ENCODE measurements around the gene KLHL12. TPM values are rescaled to one million over a fixed set of nuclear protein-coding genes. Genes with fewer than 3 reads are reported as not detected.

Gene KLHL12
- total and polyA plus RNA-seq, 10 of the 15 experiments (the other 5 are each of a cell fraction or from before 2014, with no cell fraction given): 16.0 to 53.8 (median 30.3) TPM

- DNase-seq (ENCODE audit: low read depth, low spot score) (no peak), ATAC-seq (no peak), FAIRE-seq (no peak)
- WGBS (ENCODE audit: insufficient coverage, insufficient replicate concordance, low lambda C conversion rate, missing lambda C conversion rate): 75% methylated on average over 7 of the region's 7 CpGs
- CTCF ChIA-PET: no interaction called here
- Histone ChIP-seq H3K4me3 (no peak overlapping the region), H4K20me1 (ENCODE audit: control insufficient read depth, insufficient read depth) (no peaks in the 10 kb centered on the region), H3K27me3 (replicated peaks in 1 of 2; ENCODE audit: control insufficient read depth in 2 of 2, insufficient read depth in 2 of 2, low read length in 1 of 2) (no peaks in the 10 kb centered on the region), H2AFZ (ENCODE audit: control insufficient read depth, low read depth, low read length) (no peak overlapping the region), H3K36me3 (ENCODE audit: control insufficient read depth in 2 of 2, insufficient read depth in 2 of 2, low read length in 1 of 2) (peaks cover 2 to 18% of the 10 kb centered on the region in 2 experiments; a peak in 2 of 4 replicates), H3K4me1 (ENCODE audit: control insufficient read depth, insufficient read depth, low read length) (peaks cover 3% of the 10 kb centered on the region; the same call in 1 of the 2 replicates), H3K4me2 (ENCODE audit: control insufficient read depth, insufficient read depth) (no peak overlapping the region), H3K79me2 (ENCODE audit: control insufficient read depth, insufficient read depth, low read length) (peaks cover 2% of the 10 kb centered on the region), H3K27ac (ENCODE audit: control insufficient read depth, insufficient read depth) (no peak overlapping the region), H3K9me3 (replicated peaks; ENCODE audit: control insufficient read depth, insufficient read depth, low read length) (no peaks in the 10 kb centered on the region), H3K9ac (ENCODE audit: control insufficient read depth, insufficient read depth, low read length) (no peak overlapping the region)
- BruUV-seq (replicated peaks): no TSS peak
- in situ Hi-C loops (cut with MboI): no loop called here
- TF ChIP-seq RFX5 (IDR thresholded peaks at IDR 0.05; ENCODE audit: low read depth, low read length): no peak
- TF ChIP-seq GABPA (IDR thresholded peaks at IDR 0.05; ENCODE audit: low read depth): no peak
- no peak for TF ChIP-seq NR2C2 (IDR thresholded peaks at IDR 0.05; ENCODE audit: borderline replicate concordance, control insufficient read depth, insufficient read length, low read depth)
- TF ChIP-seq SUZ12 (IDR thresholded peaks at IDR 0.05; ENCODE audit: unreplicated experiment): no peak
- no peak for TF ChIP-seq USF1 (IDR thresholded peaks at IDR 0.05; ENCODE audit: borderline replicate concordance, extremely low read length, insufficient read depth, low read depth, low read length)
- TF ChIP-seq JUND (IDR thresholded peaks at IDR 0.05; ENCODE audit: low read depth, low read length): no peak
- TF ChIP-seq MAX (IDR thresholded peaks at IDR 0.05; ENCODE audit: low read depth, low read length): no peak
- TF ChIP-seq NBN (IDR thresholded peaks at IDR 0.05): no peak
- no peak for TF ChIP-seq ZSCAN29 (IDR thresholded peaks at IDR 0.05)
- no peak for TF ChIP-seq SMARCA5 (IDR thresholded peaks at IDR 0.05)
- TF ChIP-seq ZNF687 (IDR thresholded peaks at IDR 0.05): no peak
- intact Hi-C loops (cut with micrococcal nuclease; ENCODE audit: unreplicated experiment): no loop called here
- POLR2A ChIA-PET: no interaction called here
- RAD21 ChIA-PET (ENCODE audit: unreplicated experiment): no interaction called here
- SMC1A ChIA-PET (ENCODE audit: uncharacterized antibody, unreplicated experiment): no interaction called here
Measured at GRCh38 chr1:202892501-202892900, 34.5 kb downstream of the KLHL12 start.
